Naive thymus-derived CD8-positive, alpha-beta T cell (primary cell): Measurements from ENCODE around the gene APEX2. TPM values are rescaled to one million over a fixed set of nuclear protein-coding genes. Genes with fewer than 3 reads are reported as not detected.

ENCODE experiments used
- polyA plus RNA-seq, 3 donors: library from polyadenylated mRNA; unstranded; fragments of 300-500 nt; fragmentation: Illumina TruSeq; gene quantifications; one replicate each; pipeline ENCODE4 v1.2.3, GENCODE V29; 2021
- total RNA-seq, 8 experiments: library from RNA in 2 of 8; stranded (reverse) in 2 of 8; gene quantifications; one replicate each; pipeline ENCODE4 v1.2.3 and lab custom pipeline; 2021 to 2026

APEX2 gene
- total and polyA plus RNA-seq, 5 experiments from 2014 or later = 13.5 to 21.6 (median 20.4) TPM

Other genes starting within 250 kb of the APEX2 start
- gene ITIH6, start 202.1 kb upstream of the APEX2 start, total RNA-seq = not detected
- gene ITIH6, start 202.1 kb upstream of the APEX2 start, polyA plus RNA-seq = not detected
- gene MAGED2, start 192.6 kb upstream of the APEX2 start, total RNA-seq = 100 to 1,000 TPM; 123 TPM
- gene MAGED2, start 192.6 kb upstream of the APEX2 start, polyA plus RNA-seq = 100 to 1,000 TPM; 132 to 152 (median 135) TPM
- gene TRO, start 79.5 kb upstream of the APEX2 start, total RNA-seq = 1 to 10 TPM; 3.2 to 4.0 TPM
- 1 to 10 TPM in 2 of 3 donors, under 1 TPM in 1; 0.48 to 2.6 (median 1.2) TPM for gene TRO, start 79.5 kb upstream of the APEX2 start, polyA plus RNA-seq
- 1 to 10 TPM in 1 of 2 experiments, under 1 TPM in 1; 0.44 to 1.1 TPM for gene PFKFB1, start 6.2 kb upstream of the APEX2 start, total RNA-seq
- gene PFKFB1, start 6.2 kb upstream of the APEX2 start, polyA plus RNA-seq = under 1 TPM; 0.16 to 0.31 (median 0.26) TPM
- gene ALAS2, start 30.6 kb downstream of the APEX2 start, total RNA-seq = not detected
- not detected for gene ALAS2, start 30.6 kb downstream of the APEX2 start, polyA plus RNA-seq
- gene PAGE2B, start 74.7 kb downstream of the APEX2 start, total RNA-seq = under 1 TPM in 1 of 2 experiments, not detected in 1; 0.99 TPM
- not detected for gene PAGE2B, start 74.7 kb downstream of the APEX2 start, polyA plus RNA-seq
- not detected for gene PAGE2, start 88.7 kb downstream of the APEX2 start, total RNA-seq
- gene PAGE2, start 88.7 kb downstream of the APEX2 start, polyA plus RNA-seq = not detected
- gene PAGE5, start 220.0 kb downstream of the APEX2 start, total RNA-seq = not detected
- gene PAGE5, start 220.0 kb downstream of the APEX2 start, polyA plus RNA-seq = 1 to 10 TPM in 1 of 3 donors, not detected in 2; 1.2 TPM